Fibroblast of peridontal ligament (primary cell): ENCODE measurements around the gene TFAM.
"Not testable (repeated sequence)": the region's sequence is repeated elsewhere in the genome, so short reads cannot be mapped to it uniquely, and the experiment has no call there.

ENCODE experiments used
- DNase-seq: peaks from one replicate; pipeline ENCODE4 v3.0.0-alpha.2; 2010; ENCODE audit errors: extremely low read depth

Gene TFAM

GRCh38 chr10:58372607-58373441 lies 12.4 kb upstream of the TFAM start:
- DNase-seq: no peak

GRCh38 chr10:58373442-58373827 lies 11.8 kb upstream of the TFAM start:
- DNase-seq: no peak

GRCh38 chr10:58382489-58382995 lies 2.7 kb upstream of the TFAM start:
- no peak for DNase-seq

- no peak for DNase-seq
Measured at GRCh38 chr10:58384095-58384494, 1.1 kb upstream of the TFAM start.

- no peak for DNase-seq
Measured at GRCh38 chr10:58384544-58384998, 639 bp upstream of the TFAM start.

- DNase-seq: no peak
Measured at GRCh38 chr10:58385784-58386112, 538 bp downstream of the TFAM start.

- DNase-seq: no peak
Measured at GRCh38 chr10:58389024-58389423, 3.8 kb downstream of the TFAM start.

- peak; percentile 52 for DNase-seq
Measured at GRCh38 chr10:58393317-58393716, 8.1 kb downstream of the TFAM start.

GRCh38 chr10:58394471-58394870 lies 9.3 kb downstream of the TFAM start:
- DNase-seq: no peak

GRCh38 chr10:58396057-58396456 lies 10.8 kb downstream of the TFAM start:
- no peak for DNase-seq

GRCh38 chr10:58397830-58398229 lies 12.6 kb downstream of the TFAM start:
- no peak for DNase-seq

GRCh38 chr10:58399410-58399809 lies 14.2 kb downstream of the TFAM start:
- peak; percentile 27 for DNase-seq

GRCh38 chr10:58400609-58401008 lies 15.4 kb downstream of the TFAM start:
- DNase-seq: peak; percentile 25

GRCh38 chr10:58404001-58404400 lies 18.8 kb downstream of the TFAM start:
- DNase-seq: no peak

- DNase-seq: no peak
Measured at GRCh38 chr10:58409956-58410610, 24.9 kb downstream of the TFAM start.

- DNase-seq: peak; percentile 71
Measured at GRCh38 chr10:58412502-58412961, 27.3 kb downstream of the TFAM start.

- peak; percentile 92 for DNase-seq
Measured at GRCh38 chr10:58414270-58415041, 29.2 kb downstream of the TFAM start.

GRCh38 chr10:58415757-58416156 lies 30.5 kb downstream of the TFAM start:
- DNase-seq: no peak

GRCh38 chr10:58417902-58418301 lies 32.7 kb downstream of the TFAM start:
- DNase-seq: not testable (repeated sequence)

- no peak for DNase-seq
Measured at GRCh38 chr10:58424176-58424575, 39.0 kb downstream of the TFAM start.

GRCh38 chr10:58428436-58428835 lies 43.2 kb downstream of the TFAM start:
- DNase-seq: not testable (repeated sequence)

- peak; percentile 29 for DNase-seq
Measured at GRCh38 chr10:58431903-58432302, 46.7 kb downstream of the TFAM start.
